GM21381 (cell line): ENCODE results near the gene CHP2.
"Not testable (repeated sequence)": the region's sequence is repeated elsewhere in the genome, so short reads cannot be mapped to it uniquely, and the experiment has no call there.

ENCODE experiments used
- ATAC-seq: cut with Tn5 transposase; IDR thresholded peaks from one replicate; pipeline ENCODE4 v1.9.1; 2021; ENCODE audit warnings: mild to moderate bottlenecking, moderate library complexity; ENCODE audit not compliant: unreplicated experiment

Gene CHP2

DNA sequence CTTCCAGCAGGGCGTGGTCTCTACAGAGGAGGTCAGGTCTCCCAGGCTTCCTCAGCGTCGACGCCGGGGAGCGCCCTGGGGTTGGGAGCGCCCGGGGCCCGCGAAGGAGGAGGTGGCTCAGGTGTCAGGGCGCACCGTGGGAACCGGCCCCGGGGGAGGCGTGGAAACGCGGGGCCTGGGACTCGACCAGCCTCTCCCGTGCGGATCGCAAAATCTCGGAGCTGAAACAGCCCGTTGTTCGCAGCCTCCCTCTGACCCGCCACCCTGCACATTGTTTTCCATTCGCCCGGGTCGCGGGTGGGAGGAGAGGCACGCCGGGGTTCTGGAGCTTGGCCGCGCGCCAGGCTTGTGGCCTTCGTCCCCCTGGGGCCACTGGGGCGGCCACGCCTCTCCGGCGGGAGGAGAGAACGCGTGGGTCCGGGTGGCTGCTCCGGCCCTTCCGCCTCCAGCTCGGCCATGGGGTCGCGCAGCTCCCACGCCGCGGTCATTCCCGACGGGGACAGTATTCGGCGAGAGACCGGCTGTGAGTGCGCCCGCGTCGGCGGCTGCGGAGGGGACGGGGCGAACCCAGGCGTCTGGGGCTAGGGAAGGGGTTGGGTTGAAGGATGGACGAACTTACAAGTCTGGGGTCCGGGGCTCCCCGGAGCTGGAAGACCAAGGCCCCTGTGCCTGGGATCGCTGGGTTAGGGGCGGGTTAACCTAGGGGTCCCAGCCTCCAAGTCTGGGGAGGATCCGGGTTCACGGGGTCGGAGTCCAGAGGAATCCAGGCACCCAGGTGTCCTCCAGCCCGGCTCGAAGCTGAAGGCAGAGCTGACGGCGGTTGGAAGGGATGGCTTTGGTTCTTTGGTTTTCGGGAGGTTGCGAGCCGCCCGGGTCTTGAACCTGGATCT is at the start of gene CHP2:
TSS of gene CHP2 (plus strand) at position 433 of the 890 bp plus-strand sequence. CDS start at position 457, 24 bp downstream.
- no peak for ATAC-seq

DNA sequence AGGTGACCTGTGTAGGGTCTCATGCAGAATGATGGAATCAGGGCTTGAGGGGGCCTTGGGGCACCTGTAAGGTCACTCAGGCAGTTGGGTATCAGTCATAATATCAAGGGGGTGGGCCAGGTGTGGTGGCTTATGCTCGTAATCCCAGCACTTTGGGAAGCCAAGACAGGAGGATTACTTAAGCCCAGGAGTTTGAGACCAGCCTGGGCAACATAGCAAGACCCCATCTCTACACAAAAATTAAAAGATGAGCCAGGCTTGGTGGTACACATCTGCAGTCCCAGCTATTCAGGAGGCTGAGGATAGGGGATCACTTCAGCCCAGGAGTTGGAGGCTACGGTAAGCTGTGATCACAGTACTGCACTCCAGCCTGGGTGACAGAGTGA is 49.3 kb upstream of the CHP2 start:
- ATAC-seq, result no peak

DNA sequence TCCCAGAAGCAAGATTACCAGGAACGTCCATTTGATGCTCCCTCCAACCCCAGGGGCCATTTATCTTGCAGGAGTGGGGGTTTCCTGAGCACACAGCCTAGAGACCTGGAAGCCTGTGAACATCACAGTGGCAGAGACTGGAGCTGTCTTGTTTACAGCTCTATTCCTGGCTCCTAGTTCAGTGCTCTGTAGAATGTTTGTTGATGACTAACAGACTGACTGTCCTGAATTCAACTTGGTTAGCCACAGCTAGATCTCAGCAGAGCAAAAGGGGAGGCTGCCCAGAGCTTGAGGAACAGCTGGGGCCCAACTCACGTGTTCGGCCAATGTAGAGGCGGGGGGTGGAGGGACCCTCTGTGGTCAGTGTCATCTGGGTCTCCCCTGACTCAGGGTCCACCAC is 48.4 kb upstream of the CHP2 start:
- no peak for ATAC-seq

DNA sequence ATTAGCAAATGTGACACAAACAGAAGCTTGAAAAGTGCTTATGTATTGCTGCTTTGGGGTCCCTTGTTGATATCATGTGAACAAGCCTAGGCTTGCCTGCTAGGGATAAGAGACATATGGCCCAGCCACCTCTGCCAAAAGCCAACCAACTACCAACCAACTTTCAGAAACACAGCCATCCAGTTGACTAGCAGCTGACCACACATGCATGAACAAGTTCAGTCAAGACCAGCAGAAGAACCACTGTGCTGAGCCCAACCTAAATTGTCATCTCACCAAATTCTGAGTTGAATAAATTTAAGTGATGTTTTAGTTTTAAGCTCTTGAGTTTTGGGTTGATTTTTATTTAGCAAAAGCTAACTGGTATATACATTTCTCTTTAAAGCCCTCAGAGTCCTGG is 45.3 kb upstream of the CHP2 start:
- ATAC-seq, result no peak

DNA sequence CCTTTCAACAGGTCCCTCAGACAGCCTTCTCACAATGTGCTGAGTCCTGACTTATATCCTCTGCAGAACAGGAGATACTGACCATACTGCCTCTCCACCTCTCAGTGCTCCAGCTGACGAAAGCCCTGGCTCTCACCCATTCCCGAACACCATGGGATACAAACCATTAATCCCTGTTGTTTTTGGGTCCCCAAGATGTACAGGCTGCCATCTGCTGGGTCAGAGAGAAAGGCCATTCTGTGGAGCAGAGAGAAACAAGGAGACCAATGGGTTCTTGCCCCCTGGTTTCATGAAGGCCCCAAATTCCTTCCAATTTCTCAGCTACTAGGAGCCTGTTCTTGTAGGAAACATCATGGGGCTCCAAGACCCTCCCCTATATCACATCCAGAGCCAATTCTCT is 44.8 kb upstream of the CHP2 start:
- no peak for ATAC-seq

DNA sequence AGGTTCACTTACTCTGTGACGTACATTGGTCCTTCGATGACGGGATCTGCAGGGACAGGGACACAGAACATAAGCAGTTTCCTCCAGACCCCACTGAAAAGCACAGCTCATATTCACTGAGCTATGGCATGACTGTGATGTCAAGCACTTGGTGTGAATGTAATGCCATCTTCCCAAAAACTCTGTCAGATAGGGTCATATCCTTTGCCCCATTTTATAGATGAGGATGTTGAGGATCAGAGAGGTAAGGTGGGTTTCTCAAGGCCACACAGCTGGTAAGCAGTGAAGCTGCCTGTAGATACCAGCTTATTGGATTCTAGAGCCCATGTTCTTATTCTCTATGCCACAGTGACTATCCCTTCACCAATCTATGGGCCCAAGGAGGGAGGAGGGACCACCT is 44.3 kb upstream of the CHP2 start:
- ATAC-seq, result no peak

DNA sequence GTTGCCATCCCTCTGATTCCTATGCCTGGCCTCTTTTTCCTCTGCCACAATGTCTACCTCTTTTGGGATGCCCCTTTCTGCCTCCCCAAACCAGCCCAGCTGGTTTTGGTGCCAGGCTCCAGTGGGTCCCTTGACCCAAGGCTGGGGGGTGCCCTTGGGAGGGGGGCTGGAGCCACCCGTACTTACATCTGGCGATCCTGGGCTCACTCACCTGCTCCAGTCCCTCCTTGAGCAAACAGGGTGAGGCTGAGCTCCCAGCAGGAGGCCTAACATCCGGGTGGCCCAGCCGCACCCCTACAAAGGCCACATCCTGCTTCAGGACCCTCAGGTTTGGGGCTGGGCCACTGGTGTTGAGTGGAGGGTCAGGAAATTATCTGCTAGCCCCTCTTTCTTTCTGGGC is 43.0 kb upstream of the CHP2 start:
- no peak for ATAC-seq

DNA sequence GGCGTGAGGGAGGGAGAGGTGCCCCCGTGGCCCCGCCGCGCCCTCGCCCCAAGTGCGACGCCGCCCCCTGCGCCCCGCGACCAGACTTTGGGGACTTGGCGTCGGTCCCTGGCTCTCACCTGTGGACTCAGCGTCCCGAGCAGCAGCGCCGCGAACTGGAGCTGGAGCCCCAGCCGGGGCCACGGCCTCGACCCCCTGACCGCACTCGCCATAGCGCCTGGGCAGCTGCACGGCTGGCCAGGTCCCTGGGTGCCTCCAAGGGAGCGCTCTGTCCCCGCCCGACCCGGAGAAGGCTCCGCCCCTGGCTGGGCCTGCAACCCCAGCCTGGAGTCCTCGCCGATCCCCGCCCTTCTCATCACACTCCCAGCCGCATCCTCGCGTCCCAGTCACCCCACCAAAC is 41.9 kb upstream of the CHP2 start, which contains the start of gene ERN2:
TSS of gene ERN2 (minus strand) at position 247 of the 400 bp plus-strand sequence. CDS start at position 212, 35 bp downstream.
- no peak for ATAC-seq

DNA sequence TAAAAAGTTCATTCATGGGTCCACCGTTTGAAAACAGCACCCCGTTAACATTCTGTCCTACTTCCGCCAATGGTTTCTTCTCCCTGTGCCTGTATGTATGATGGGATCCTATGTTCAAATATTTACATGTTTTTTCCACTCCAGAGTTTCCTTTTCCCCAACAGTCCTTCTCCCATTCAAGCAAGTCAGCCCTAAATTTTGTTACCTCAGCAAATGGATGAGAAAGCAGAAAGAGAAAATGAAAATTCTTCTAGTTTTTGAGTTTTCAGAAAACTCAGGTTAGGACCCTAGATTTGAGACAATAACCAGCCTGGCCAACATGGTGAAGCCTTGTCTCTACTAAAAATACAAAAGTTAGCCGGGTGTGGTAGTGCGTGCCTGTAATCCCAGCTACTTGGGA is 38.3 kb upstream of the CHP2 start:
- ATAC-seq, result no peak

DNA sequence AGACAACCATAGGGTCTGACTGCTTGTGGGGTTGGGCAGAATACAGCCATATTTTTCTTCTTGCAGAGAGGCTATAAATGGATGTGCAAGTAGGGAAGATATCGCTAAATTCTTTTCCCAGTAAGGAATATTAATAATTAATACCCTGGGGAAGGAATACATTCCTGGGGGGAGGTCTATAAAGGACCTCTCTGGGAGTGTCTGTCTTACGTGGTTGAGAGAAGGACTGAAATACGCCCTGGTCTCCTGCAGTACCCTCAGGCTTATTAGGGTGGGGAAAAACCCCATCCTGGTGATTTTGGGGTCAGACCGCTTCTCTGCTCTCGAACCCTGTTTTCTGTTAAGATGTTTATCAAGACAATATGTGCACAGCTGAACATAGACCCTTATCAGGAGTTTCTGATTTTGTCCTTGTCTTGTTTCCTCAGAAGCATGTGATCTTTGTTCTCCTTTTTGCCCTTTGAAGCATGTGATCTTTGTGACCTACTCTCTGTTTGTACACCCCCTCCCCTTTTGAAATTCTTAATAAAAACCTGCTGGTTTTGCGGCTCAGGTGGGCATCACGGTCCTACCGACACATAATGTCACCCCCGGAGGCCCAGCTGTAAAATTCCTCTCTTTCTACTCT is 32.1 kb upstream of the CHP2 start:
- not testable (repeated sequence) for ATAC-seq

DNA sequence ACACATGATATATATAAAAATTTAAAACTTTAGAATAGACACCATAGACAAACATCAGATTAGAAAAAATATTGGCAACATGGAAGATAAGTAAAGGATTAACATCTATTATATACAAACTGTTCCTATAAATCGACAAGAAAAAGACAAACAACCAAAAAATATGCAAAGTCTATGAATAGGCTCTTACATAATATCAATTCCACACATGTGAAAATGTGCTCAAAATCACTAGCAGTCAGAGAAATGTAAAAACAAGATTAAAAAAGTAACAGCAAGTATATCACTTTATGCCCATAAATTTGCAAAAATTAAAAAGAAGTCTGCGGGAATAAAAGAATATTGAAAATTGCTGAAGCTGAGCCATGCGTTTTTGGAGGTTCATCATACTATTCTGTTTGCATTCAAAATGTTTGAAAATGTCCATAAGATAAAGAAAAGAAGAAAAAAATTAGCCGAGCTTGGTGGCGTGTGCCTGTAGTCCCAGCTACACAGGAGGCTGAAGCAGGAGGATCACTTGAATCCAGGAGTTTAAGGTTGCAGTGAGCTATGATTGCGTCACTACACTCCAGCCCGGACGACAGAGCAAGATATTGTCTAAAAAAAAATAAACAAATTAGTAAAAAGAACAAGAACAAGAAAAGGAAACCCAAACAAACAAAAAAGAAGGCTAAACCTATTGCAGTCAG is 30.6 kb upstream of the CHP2 start:
- ATAC-seq, result no peak

DNA sequence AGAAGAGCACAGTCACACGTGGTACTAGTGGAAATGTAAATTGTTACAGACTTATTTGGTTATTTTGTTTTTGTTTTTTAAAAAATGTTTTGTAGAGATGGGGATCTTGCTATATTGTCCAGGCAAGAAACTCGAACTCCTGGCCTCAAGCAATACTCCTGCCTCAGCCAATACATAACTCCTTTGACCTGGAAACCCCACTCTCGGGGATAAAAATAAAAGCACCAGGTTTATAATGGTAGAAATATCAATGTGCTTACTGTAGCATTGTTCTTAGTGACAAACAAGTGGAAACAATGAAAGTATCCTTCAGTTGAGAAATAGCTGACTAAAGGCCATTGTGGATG is 30.1 kb upstream of the CHP2 start:
- ATAC-seq, result no peak

DNA sequence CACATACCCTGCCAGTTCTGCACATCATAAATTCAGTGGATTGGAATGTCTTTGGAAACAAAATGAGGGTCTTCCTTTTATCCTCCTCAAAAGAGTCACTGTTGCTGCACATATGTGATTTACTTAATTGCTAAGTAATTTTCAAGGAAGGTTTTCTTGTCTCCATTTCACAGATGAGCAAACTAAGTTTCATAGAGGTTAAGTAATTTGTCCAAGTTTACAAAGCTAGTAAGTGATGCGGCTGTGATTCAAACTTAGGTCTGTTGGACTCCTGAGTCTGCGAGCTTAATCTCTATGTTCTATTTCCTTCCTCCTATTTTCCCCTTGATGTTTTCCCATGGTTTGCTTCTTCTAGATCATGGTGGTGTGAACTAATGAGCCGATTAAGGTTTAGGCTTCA is 28.1 kb upstream of the CHP2 start:
- no peak for ATAC-seq

DNA sequence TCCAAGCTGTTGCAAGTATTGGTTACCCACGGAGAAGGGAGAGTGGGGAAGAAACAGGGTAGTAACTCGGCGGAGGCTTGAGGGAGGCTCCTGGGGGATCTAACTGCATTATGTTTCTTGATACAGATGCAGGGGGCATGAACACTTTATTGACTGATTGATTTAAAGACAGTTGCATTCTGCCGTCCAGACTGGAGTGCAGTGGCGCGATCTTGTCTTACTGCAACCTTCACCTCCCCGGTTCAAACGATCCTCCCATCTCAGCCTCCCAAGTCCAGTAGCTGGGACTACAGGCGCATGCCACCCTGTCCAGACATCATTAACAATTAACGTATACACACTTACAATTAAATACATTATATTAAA is 26.7 kb upstream of the CHP2 start:
- ATAC-seq, result no peak

DNA sequence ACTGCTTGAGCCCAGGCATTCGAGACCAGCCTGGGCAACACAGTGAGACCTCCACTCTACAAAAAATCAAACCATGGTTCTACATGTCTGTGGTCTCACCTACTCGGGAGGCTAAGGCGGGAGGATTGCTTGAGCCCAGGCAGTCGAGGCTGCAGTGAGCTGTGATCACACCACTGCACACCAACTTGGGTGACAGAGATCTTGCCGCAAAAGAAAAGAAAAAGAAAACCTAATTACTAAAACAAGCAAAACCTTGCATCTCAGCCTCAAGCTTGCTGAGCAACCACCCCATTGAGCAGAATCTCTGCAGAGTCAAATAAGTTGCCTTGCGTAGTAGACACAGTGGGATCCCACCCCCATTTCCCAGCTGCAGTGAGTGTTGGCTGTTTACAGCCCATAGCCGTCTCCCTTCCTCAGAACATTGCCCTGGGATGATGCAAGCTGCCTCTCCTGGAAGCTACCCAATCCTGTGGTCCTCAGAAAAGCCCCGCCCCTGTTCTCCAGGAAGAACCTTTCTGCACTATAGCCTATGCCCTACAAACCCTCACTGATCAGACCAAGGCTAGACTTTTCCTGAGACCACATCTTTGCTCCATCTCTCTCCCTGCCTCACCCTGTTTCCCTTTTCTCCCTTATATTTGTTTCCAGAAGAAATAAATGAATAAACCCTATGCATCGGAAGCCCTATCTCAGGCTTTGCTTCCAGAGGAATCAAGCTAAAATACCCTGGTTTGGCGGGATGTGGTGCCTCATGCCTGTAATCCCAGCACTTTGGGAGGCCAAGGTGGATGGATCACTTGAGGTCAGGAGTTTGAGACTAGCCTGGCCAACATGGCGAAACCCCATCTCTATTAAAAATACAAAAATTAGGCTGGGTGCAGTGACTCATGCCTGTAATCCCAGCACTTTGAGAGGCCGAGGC is 25.1 kb upstream of the CHP2 start:
- no peak for ATAC-seq

DNA sequence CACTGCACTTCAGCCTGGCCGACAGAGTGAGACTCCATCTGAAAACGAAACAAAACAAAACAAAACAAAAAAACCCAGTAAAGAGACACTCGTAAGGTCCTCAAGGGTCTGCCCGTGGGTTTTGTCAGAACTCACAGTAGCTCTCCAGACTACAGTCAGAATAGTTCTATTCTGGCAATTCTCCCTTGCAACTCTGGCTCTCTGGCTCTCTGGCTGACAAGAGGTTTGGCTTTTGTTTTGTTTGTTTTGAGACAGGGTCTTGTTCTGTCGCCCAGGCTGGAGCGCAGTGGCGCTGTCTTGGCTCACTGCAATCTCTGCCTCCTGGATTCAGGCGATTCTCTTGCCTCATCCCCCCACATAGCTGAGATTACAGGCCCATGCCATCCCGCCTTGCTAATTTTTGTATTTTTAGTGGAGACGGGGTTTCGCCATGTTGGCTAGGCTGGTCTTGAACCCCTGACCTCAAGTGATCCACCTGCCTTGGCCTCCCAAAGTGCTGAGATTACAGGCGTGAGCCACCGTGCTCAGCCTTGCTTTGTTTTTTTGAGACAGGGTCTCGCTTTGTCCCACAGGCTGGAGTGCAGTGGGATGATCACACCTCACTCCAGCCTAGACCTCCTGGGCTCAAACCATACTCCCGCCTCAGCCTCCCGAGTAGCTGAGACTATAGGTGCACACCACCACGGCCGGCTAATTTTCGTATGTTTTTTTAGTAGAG is 20.5 kb upstream of the CHP2 start:
- ATAC-seq, result no peak

DNA sequence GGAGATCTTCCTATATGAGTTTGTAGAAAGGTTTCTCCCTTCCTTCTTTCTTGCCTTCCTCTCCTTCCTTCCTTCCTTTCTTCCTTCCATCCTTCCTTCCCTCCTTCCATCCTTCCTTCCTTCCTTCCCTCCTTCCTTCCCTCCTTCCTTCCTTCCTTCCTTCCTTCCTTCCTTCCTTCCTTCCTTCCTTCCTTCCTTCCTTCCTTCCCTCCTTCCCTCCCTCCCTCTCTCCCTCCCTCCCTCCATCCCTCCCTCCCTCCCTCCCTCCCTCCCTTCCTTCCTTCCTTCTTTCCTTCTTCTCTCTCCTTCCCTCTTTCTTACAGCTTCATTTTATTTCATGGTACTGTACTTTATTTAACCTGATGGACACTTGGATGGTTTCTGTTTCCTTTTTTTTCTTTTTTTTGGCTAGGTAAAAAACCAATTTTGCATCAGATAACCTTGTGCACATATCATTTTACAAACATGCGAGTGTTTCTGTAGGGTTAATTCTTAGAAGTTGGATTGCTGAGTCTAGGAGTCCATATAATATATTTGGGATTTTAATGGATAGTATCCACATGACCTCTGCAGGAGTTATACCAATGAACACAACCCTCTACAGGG is 17.3 kb upstream of the CHP2 start:
- ATAC-seq, result not testable (repeated sequence)

DNA sequence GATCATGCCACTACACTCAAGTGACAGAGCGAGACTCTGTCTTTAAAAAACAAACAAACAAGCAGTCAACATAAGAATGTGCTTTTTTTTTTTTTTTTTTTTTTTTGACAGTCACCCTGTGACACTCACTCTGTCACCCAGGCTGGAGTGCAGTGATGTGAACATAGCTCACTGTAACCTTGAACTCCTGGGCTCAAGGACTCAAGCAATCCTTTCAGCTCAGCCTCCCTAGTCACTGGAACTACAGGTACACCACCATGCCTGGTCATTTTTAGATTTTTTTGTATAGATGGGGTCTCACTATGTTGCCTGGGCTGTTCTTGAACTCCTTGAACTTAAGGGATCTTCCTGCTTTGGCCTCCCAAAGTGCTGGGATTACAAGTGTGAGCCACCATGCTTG is 15.3 kb upstream of the CHP2 start:
- no peak for ATAC-seq

DNA sequence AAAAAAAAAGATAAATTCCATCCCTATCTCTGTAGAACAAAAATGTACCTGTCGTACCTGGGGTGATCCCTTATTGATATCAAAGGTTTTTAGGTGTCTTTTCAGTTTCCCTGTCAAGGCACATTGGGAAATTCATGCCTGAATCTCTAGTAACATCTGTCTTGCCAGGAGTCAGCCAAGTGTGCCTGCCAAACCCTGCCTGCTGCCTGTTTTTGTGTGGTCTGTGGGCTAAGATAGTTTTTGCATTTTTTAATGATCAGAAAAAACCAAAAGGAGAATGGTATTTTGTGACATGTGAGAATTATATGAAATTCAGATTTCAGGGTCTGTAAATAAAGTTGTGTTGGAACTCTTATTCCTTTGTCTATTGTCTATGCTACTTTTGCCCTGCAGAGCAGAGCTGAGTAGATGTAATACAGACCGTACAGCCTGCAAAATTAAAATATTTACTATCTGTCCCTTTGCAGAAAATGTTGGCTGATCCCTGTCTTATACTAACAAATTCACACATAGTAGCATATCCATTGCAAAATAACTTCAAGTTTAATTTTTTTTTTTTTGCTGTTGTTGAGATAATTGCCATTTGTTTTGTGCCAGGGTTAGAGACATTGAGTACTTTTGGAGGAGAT is 13.0 kb upstream of the CHP2 start:
- no peak for ATAC-seq
